ENCODE results near the gene ZMYND11. TPM values are rescaled to one million over a fixed set of nuclear protein-coding genes. Genes with fewer than 3 reads are reported as not detected.

Gene ZMYND11
- total and polyA plus RNA-seq, 2 donors (not counting 1 experiment from before 2014, with no cell fraction given) = 57.0 to 68.4 TPM

GRCh38 chr10:194281-194680, 59.0 kb downstream of the ZMYND11 start:
- TF ChIP-seq CTCF (conservative IDR thresholded peaks at IDR 0.05 in 1 of 2, IDR thresholded peaks at IDR 0.05 in 1 of 2; ENCODE audit: low read depth in 1 of 2, low read length in 2 of 2) (no peak), EZH2 (IDR thresholded peaks at IDR 0.05; ENCODE audit: low read length, missing control alignments) (no peak)
- no peak for DNase-seq (ENCODE audit: low read depth in 2 of 2)
- H3K36me3 ChIP-seq (ENCODE audit: control insufficient read depth, insufficient read depth, low read length) = no peaks in the 10 kb centered on the region
- no peaks in the 10 kb centered on the region for H4K20me1 ChIP-seq (ENCODE audit: control insufficient read depth, extremely low read depth, insufficient read depth, low read length)
- no peak overlapping the region for H3K9ac ChIP-seq (ENCODE audit: insufficient read depth, low read length)
- H3K4me2 ChIP-seq (ENCODE audit: extremely low read depth, insufficient read depth, low read length) = no peak overlapping the region
- H3K4me3 ChIP-seq (replicated peaks in 1 of 4; ENCODE audit: control extremely low read depth in 1 of 4, insufficient read depth in 1 of 4, low read depth in 3 of 4, low read length in 4 of 4) = no peak overlapping the region
- no peaks in the 10 kb centered on the region for H3K9me3 ChIP-seq (ENCODE audit: control insufficient read depth, insufficient read depth, low read depth, low read length)
- peaks cover 4% of the 10 kb centered on the region for H3K4me1 ChIP-seq (ENCODE audit: control insufficient read depth, extremely low read depth, insufficient read depth, low read length)
- H3K79me2 ChIP-seq (ENCODE audit: control insufficient read depth, insufficient read depth, low read length) = peaks cover 5% of the 10 kb centered on the region
- no peaks in the 10 kb centered on the region for H3K27me3 ChIP-seq (ENCODE audit: control insufficient read depth, insufficient read depth, low read length)
- H2AFZ ChIP-seq (ENCODE audit: low read length) = no peak overlapping the region
- H3K27ac ChIP-seq (ENCODE audit: insufficient read depth, low read length) = no peak overlapping the region

GRCh38 chr10:200405-200804, 65.2 kb downstream of the ZMYND11 start:
- no peaks in the 10 kb centered on the region for H3K36me3 ChIP-seq (ENCODE audit: control insufficient read depth, insufficient read depth, low read length)
- H3K4me2 ChIP-seq (ENCODE audit: extremely low read depth, insufficient read depth, low read length) = no peak overlapping the region
- H3K4me3 ChIP-seq (replicated peaks in 1 of 4; ENCODE audit: control extremely low read depth in 1 of 4, insufficient read depth in 1 of 4, low read depth in 3 of 4, low read length in 4 of 4) = no peak overlapping the region
- peaks cover 2% of the 10 kb centered on the region for H3K79me2 ChIP-seq (ENCODE audit: control insufficient read depth, insufficient read depth, low read length)
- no peak overlapping the region for H3K9ac ChIP-seq (ENCODE audit: insufficient read depth, low read length)
- no peak overlapping the region for H2AFZ ChIP-seq (ENCODE audit: low read length)
- TF ChIP-seq EZH2 (IDR thresholded peaks at IDR 0.05; ENCODE audit: low read length, missing control alignments) (no peak), CTCF (conservative IDR thresholded peaks at IDR 0.05 in 1 of 2, IDR thresholded peaks at IDR 0.05 in 1 of 2; ENCODE audit: low read depth in 1 of 2, low read length in 2 of 2) (no peak)
- DNase-seq (ENCODE audit: low read depth in 2 of 2) = peak; percentile 17 to 47
- no peaks in the 10 kb centered on the region for H4K20me1 ChIP-seq (ENCODE audit: control insufficient read depth, extremely low read depth, insufficient read depth, low read length)
- no peaks in the 10 kb centered on the region for H3K9me3 ChIP-seq (ENCODE audit: control insufficient read depth, insufficient read depth, low read depth, low read length)
- no peaks in the 10 kb centered on the region for H3K27me3 ChIP-seq (ENCODE audit: control insufficient read depth, insufficient read depth, low read length)
- no peaks in the 10 kb centered on the region for H3K4me1 ChIP-seq (ENCODE audit: control insufficient read depth, extremely low read depth, insufficient read depth, low read length)
- H3K27ac ChIP-seq (ENCODE audit: insufficient read depth, low read length) = no peak overlapping the region

- DNase-seq (ENCODE audit: low read depth in 2 of 2) = peak; percentile 15 to 76
- no peak overlapping the region for H3K9ac ChIP-seq (ENCODE audit: insufficient read depth, low read length)
- H3K9me3 ChIP-seq (ENCODE audit: control insufficient read depth, insufficient read depth, low read depth, low read length) = no peaks in the 10 kb centered on the region
Observed at GRCh38 chr10:201328-201771, 66.1 kb downstream of the ZMYND11 start.

More at GRCh38 chr10:201328-201771, 66.1 kb downstream of the ZMYND11 start:
- H3K4me1 ChIP-seq (ENCODE audit: control insufficient read depth, extremely low read depth, insufficient read depth, low read length) = no peaks in the 10 kb centered on the region
- TF ChIP-seq CTCF (conservative IDR thresholded peaks at IDR 0.05 in 1 of 2, IDR thresholded peaks at IDR 0.05 in 1 of 2; ENCODE audit: low read depth in 1 of 2, low read length in 2 of 2) (no peak), EZH2 (IDR thresholded peaks at IDR 0.05; ENCODE audit: low read length, missing control alignments) (no peak)
- no peak overlapping the region for H2AFZ ChIP-seq (ENCODE audit: low read length)
- no peaks in the 10 kb centered on the region for H4K20me1 ChIP-seq (ENCODE audit: control insufficient read depth, extremely low read depth, insufficient read depth, low read length)
- no peaks in the 10 kb centered on the region for H3K27me3 ChIP-seq (ENCODE audit: control insufficient read depth, insufficient read depth, low read length)
- H3K79me2 ChIP-seq (ENCODE audit: control insufficient read depth, insufficient read depth, low read length) = peaks cover 2% of the 10 kb centered on the region
- no peaks in the 10 kb centered on the region for H3K36me3 ChIP-seq (ENCODE audit: control insufficient read depth, insufficient read depth, low read length)
- H3K4me2 ChIP-seq (ENCODE audit: extremely low read depth, insufficient read depth, low read length) = no peak overlapping the region
- no peak overlapping the region for H3K27ac ChIP-seq (ENCODE audit: insufficient read depth, low read length)
- no peak overlapping the region for H3K4me3 ChIP-seq (replicated peaks in 1 of 4; ENCODE audit: control extremely low read depth in 1 of 4, insufficient read depth in 1 of 4, low read depth in 3 of 4, low read length in 4 of 4)
